SK-N-SH treated with all-trans-retinoic acid at 6 μM for 48 hours (cell line): ENCODE results near the gene ZNF398.

Source experiments
- ATAC-seq: fragments of 200-7000 bp; cut with Tn5 transposase; 3 replicates; pipeline ENCODE4 v1.9.1; 2020; ENCODE audit warnings: mild to moderate bottlenecking, moderate library complexity
- ARNTL ChIP-seq: fragments of 450-650 bp; formaldehyde crosslinking; IDR thresholded peaks from 2 replicates; pipeline ENCODE4 v1.5.0; 2020; ENCODE audit warnings: low read depth, mild to moderate bottlenecking, moderate library complexity, borderline replicate concordance
- BACH2 ChIP-seq: fragments of 250-450 bp; sonication (Bioruptor Pico); IDR thresholded peaks from 2 replicates; pipeline ENCODE4 v1.9.0; 2021; ENCODE audit warnings: mild to moderate bottlenecking, borderline replicate concordance
- CREB5 ChIP-seq: fragments of 250-450 bp; sonication (Bioruptor Pico); IDR thresholded peaks from 2 replicates; pipeline ENCODE4 v1.5.1; 2020; ENCODE audit warnings: low read depth, mild to moderate bottlenecking, moderate library complexity
- CSDC2 ChIP-seq: fragments of 250-450 bp; sonication (Bioruptor Pico); IDR thresholded peaks from 2 replicates; pipeline ENCODE4 v1.5.0; 2020; ENCODE audit warnings: mild to moderate bottlenecking, moderate library complexity
- ESRRG ChIP-seq: fragments of 250-450 bp; sonication (Bioruptor Pico); IDR thresholded peaks from 2 replicates; pipeline ENCODE4 v1.6.1; 2021; ENCODE audit warnings: mild to moderate bottlenecking
- GLIS3 ChIP-seq: fragments of 250-450 bp; sonication (Bioruptor Pico); IDR thresholded peaks from 2 replicates; pipeline ENCODE4 v1.5.0; 2020; ENCODE audit warnings: mild to moderate bottlenecking, moderate library complexity
- PATZ1 ChIP-seq: fragments of 250-450 bp; sonication (Bioruptor Pico); IDR thresholded peaks from 2 replicates; pipeline ENCODE4 v1.8.0; 2020; ENCODE audit warnings: mild to moderate bottlenecking, moderate library complexity, borderline replicate concordance
- POU6F1 ChIP-seq: fragments of 250-450 bp; sonication (Bioruptor Pico); IDR thresholded peaks from 2 replicates; pipeline ENCODE4 v1.8.0; 2021; ENCODE audit warnings: low read depth, mild to moderate bottlenecking, moderate library complexity, borderline replicate concordance
- PPARA ChIP-seq: fragments of 250-450 bp; sonication (Bioruptor Pico); IDR thresholded peaks from 2 replicates; pipeline ENCODE4 v1.5.0; 2020; ENCODE audit warnings: mild to moderate bottlenecking, borderline replicate concordance
- RARB ChIP-seq: fragments of 250-450 bp; sonication (Bioruptor Pico); IDR thresholded peaks from 2 replicates; pipeline ENCODE4 v1.8.0; 2021; ENCODE audit warnings: mild to moderate bottlenecking, moderate library complexity
- SNAI2 ChIP-seq: fragments of 250-450 bp; sonication (Bioruptor Pico); IDR thresholded peaks from 2 replicates; pipeline ENCODE4 v1.5.0; 2020; ENCODE audit warnings: mild to moderate bottlenecking, moderate library complexity
- TCF4 ChIP-seq: fragments of 250-450 bp; sonication (Bioruptor Pico); IDR thresholded peaks from 2 replicates; pipeline ENCODE4 v1.8.0; 2021; ENCODE audit warnings: mild to moderate bottlenecking, moderate library complexity, borderline replicate concordance
- TOX ChIP-seq: fragments of 250-450 bp; sonication (Bioruptor Pico); IDR thresholded peaks from 2 replicates; pipeline ENCODE4 v1.8.0; 2021; ENCODE audit warnings: mild to moderate bottlenecking, moderate library complexity, borderline replicate concordance
- TSHZ2 ChIP-seq: fragments of 250-450 bp; sonication (Bioruptor Pico); IDR thresholded peaks from 2 replicates; pipeline ENCODE4 v1.5.0; 2020; ENCODE audit warnings: mild to moderate bottlenecking, moderate library complexity
- ZC3H10 ChIP-seq: fragments of 250-450 bp; sonication (Bioruptor Pico); IDR thresholded peaks from 2 replicates; pipeline ENCODE4 v1.5.1; 2021; ENCODE audit warnings: mild to moderate bottlenecking, moderate library complexity
- ZFP3 ChIP-seq: fragments of 250-450 bp; sonication (Bioruptor Pico); IDR thresholded peaks from 2 replicates; pipeline ENCODE4 v1.5.0; 2020; ENCODE audit warnings: mild to moderate bottlenecking, moderate library complexity
- ZFP30 ChIP-seq: fragments of 450-650 bp; formaldehyde crosslinking; IDR thresholded peaks from 2 replicates; pipeline ENCODE4 v1.5.0; 2022; ENCODE audit warnings: mild to moderate bottlenecking, moderate library complexity
- ZNF565 ChIP-seq: fragments of 450-650 bp; formaldehyde crosslinking; conservative IDR thresholded peaks from 2 replicates; pipeline ENCODE4 v1.5.0; 2020; ENCODE audit warnings: low read depth, mild to moderate bottlenecking, moderate library complexity
- ZNF70 ChIP-seq: fragments of 450-650 bp; formaldehyde crosslinking; IDR thresholded peaks from 2 replicates; pipeline ENCODE4 v1.5.0; 2020; ENCODE audit warnings: mild to moderate bottlenecking, moderate library complexity
- ZNF8 ChIP-seq: fragments of 450-650 bp; formaldehyde crosslinking; IDR thresholded peaks from 2 replicates; pipeline ENCODE4 v1.5.0; 2020; ENCODE audit warnings: mild to moderate bottlenecking, moderate library complexity

ZNF398 gene

GRCh38 chr7:149197675-149198074, 50.4 kb downstream of the ZNF398 start:
- no peak for ATAC-seq

GRCh38 chr7:149198161-149198816, 51.0 kb downstream of the ZNF398 start:
- TF ChIP-seq SNAI2 (CRISPR knock-in tag) (no peak), ZNF8 (CRISPR knock-in tag) (no peak), ESRRG (no peak), CSDC2 (CRISPR knock-in tag) (no peak)
- ATAC-seq, result no peak

More at GRCh38 chr7:149197675-149198074, 50.4 kb downstream of the ZNF398 start:
- no peak for TF ChIP-seq ESRRG
- TF ChIP-seq BACH2 (CRISPR knock-in tag), result no peak
- TF ChIP-seq TSHZ2 (CRISPR knock-in tag), result no peak
- TF ChIP-seq ZNF565 (CRISPR knock-in tag), result no peak
- TF ChIP-seq PATZ1 (CRISPR knock-in tag), result no peak

GRCh38 chr7:149199234-149199995, 52.2 kb downstream of the ZNF398 start:
- ATAC-seq, result no peak
- TF ChIP-seq ZNF70 (CRISPR knock-in tag), result no peak
- TF ChIP-seq TOX (CRISPR knock-in tag), result no peak
- no peak for TF ChIP-seq GLIS3 (CRISPR knock-in tag)
- TF ChIP-seq ESRRG, result no peak
- TF ChIP-seq TCF4 (CRISPR knock-in tag), result no peak
- no peak for TF ChIP-seq BACH2 (CRISPR knock-in tag)
- TF ChIP-seq SNAI2 (CRISPR knock-in tag), result no peak
- TF ChIP-seq ZC3H10 (CRISPR knock-in tag), result no peak
- no peak for TF ChIP-seq RARB (CRISPR knock-in tag)
- TF ChIP-seq CSDC2 (CRISPR knock-in tag), result no peak
- TF ChIP-seq POU6F1 (CRISPR knock-in tag), result no peak
- TF ChIP-seq TSHZ2 (CRISPR knock-in tag), result no peak
- TF ChIP-seq ZNF8 (CRISPR knock-in tag), result no peak
- TF ChIP-seq CREB5 (CRISPR knock-in tag), result no peak
- no peak for TF ChIP-seq PPARA (CRISPR knock-in tag)
- no peak for TF ChIP-seq ARNTL (CRISPR knock-in tag)
- no peak for TF ChIP-seq ZFP3 (CRISPR knock-in tag)
- no peak for TF ChIP-seq ZFP30
